ENCODE data around the gene ZFAND3.

Gene ZFAND3

GRCh38 chr6:38175786-38176185 is 356.3 kb downstream of the ZFAND3 start:
- no peak for DNase-seq (ENCODE audit: low read depth, low spot score)
- H3K4me1 ChIP-seq (ENCODE audit: insufficient read depth, insufficient read length): peaks cover 13% of the 10 kb centered on the region
- TF ChIP-seq YY1 (IDR thresholded peaks at IDR 0.05; ENCODE audit: insufficient read depth, insufficient read length): no peak
- TF ChIP-seq SUZ12 (IDR thresholded peaks at IDR 0.05; ENCODE audit: extremely low read depth, insufficient read depth, insufficient read length): no peak
- no peak for TF ChIP-seq ZNF274 (IDR thresholded peaks at IDR 0.05; ENCODE audit: low read depth, low read length)

GRCh38 chr6:38176797-38177751 is 357.5 kb downstream of the ZFAND3 start:
- TF ChIP-seq SUZ12 (IDR thresholded peaks at IDR 0.05; ENCODE audit: extremely low read depth, insufficient read depth, insufficient read length) (no peak), YY1 (IDR thresholded peaks at IDR 0.05; ENCODE audit: insufficient read depth, insufficient read length) (no peak), ZNF274 (IDR thresholded peaks at IDR 0.05; ENCODE audit: low read depth, low read length) (no peak)
- H3K27me3 ChIP-seq (ENCODE audit: insufficient read depth, insufficient read length): no peaks in the 10 kb centered on the region
- H3K4me3 ChIP-seq (ENCODE audit: insufficient read length, low read depth): no peak overlapping the region
- H3K9ac ChIP-seq (ENCODE audit: insufficient read length, low read depth): no peak overlapping the region
- H3K9me3 ChIP-seq (ENCODE audit: insufficient read depth, low read length): no peaks in the 10 kb centered on the region
- no peaks in the 10 kb centered on the region for H3K36me3 ChIP-seq (ENCODE audit: insufficient read depth, insufficient read length, low read length)
- no peak for DNase-seq (ENCODE audit: low read depth, low spot score)
- peaks cover 13% of the 10 kb centered on the region for H3K4me1 ChIP-seq (ENCODE audit: insufficient read depth, insufficient read length)

More at GRCh38 chr6:38175786-38176185, 356.3 kb downstream of the ZFAND3 start:
- Histone ChIP-seq H3K9me3 (ENCODE audit: insufficient read depth, low read length) (no peaks in the 10 kb centered on the region), H3K9ac (ENCODE audit: insufficient read length, low read depth) (no peak overlapping the region), H3K27me3 (ENCODE audit: insufficient read depth, insufficient read length) (no peaks in the 10 kb centered on the region), H3K36me3 (ENCODE audit: insufficient read depth, insufficient read length, low read length) (no peaks in the 10 kb centered on the region), H3K4me3 (ENCODE audit: insufficient read length, low read depth) (no peak overlapping the region)

- Histone ChIP-seq H3K9me3 (ENCODE audit: insufficient read depth, low read length) (no peaks in the 10 kb centered on the region), H3K9ac (ENCODE audit: insufficient read length, low read depth) (no peak overlapping the region), H3K4me3 (ENCODE audit: insufficient read length, low read depth) (no peak overlapping the region), H3K4me1 (ENCODE audit: insufficient read depth, insufficient read length) (peaks cover 7% of the 10 kb centered on the region), H3K36me3 (ENCODE audit: insufficient read depth, insufficient read length, low read length) (no peaks in the 10 kb centered on the region), H3K27me3 (ENCODE audit: insufficient read depth, insufficient read length) (no peaks in the 10 kb centered on the region)
- TF ChIP-seq ZNF274 (IDR thresholded peaks at IDR 0.05; ENCODE audit: low read depth, low read length): no peak
- no peak for TF ChIP-seq SUZ12 (IDR thresholded peaks at IDR 0.05; ENCODE audit: extremely low read depth, insufficient read depth, insufficient read length)
- no peak for TF ChIP-seq YY1 (IDR thresholded peaks at IDR 0.05; ENCODE audit: insufficient read depth, insufficient read length)
- DNase-seq (ENCODE audit: low read depth, low spot score): no peak
Measured at GRCh38 chr6:38177882-38178583, 358.5 kb downstream of the ZFAND3 start.

- Histone ChIP-seq H3K27me3 (ENCODE audit: insufficient read depth, insufficient read length) (no peaks in the 10 kb centered on the region), H3K36me3 (ENCODE audit: insufficient read depth, insufficient read length, low read length) (no peaks in the 10 kb centered on the region), H3K9ac (ENCODE audit: insufficient read length, low read depth) (no peak overlapping the region), H3K4me1 (ENCODE audit: insufficient read depth, insufficient read length) (peaks cover 7% of the 10 kb centered on the region), H3K9me3 (ENCODE audit: insufficient read depth, low read length) (no peaks in the 10 kb centered on the region), H3K4me3 (ENCODE audit: insufficient read length, low read depth) (no peak overlapping the region)
- TF ChIP-seq SUZ12 (IDR thresholded peaks at IDR 0.05; ENCODE audit: extremely low read depth, insufficient read depth, insufficient read length) (no peak), ZNF274 (IDR thresholded peaks at IDR 0.05; ENCODE audit: low read depth, low read length) (no peak), YY1 (IDR thresholded peaks at IDR 0.05; ENCODE audit: insufficient read depth, insufficient read length) (no peak)
- no peak for DNase-seq (ENCODE audit: low read depth, low spot score)
Measured at GRCh38 chr6:38178584-38178886, 359.0 kb downstream of the ZFAND3 start.

GRCh38 chr6:38179300-38179699 is 359.8 kb downstream of the ZFAND3 start:
- no peaks in the 10 kb centered on the region for H3K27me3 ChIP-seq (ENCODE audit: insufficient read depth, insufficient read length)
- H3K36me3 ChIP-seq (ENCODE audit: insufficient read depth, insufficient read length, low read length): no peaks in the 10 kb centered on the region
- H3K9me3 ChIP-seq (ENCODE audit: insufficient read depth, low read length): no peaks in the 10 kb centered on the region
- H3K9ac ChIP-seq (ENCODE audit: insufficient read length, low read depth): no peak overlapping the region
- H3K4me3 ChIP-seq (ENCODE audit: insufficient read length, low read depth): no peak overlapping the region
- H3K4me1 ChIP-seq (ENCODE audit: insufficient read depth, insufficient read length): peaks cover 7% of the 10 kb centered on the region
- TF ChIP-seq ZNF274 (IDR thresholded peaks at IDR 0.05; ENCODE audit: low read depth, low read length): no peak
- TF ChIP-seq SUZ12 (IDR thresholded peaks at IDR 0.05; ENCODE audit: extremely low read depth, insufficient read depth, insufficient read length): no peak
- no peak for TF ChIP-seq YY1 (IDR thresholded peaks at IDR 0.05; ENCODE audit: insufficient read depth, insufficient read length)
- no peak for DNase-seq (ENCODE audit: low read depth, low spot score)

- H3K4me3 ChIP-seq (ENCODE audit: insufficient read length, low read depth): no peak overlapping the region
- no peaks in the 10 kb centered on the region for H3K9me3 ChIP-seq (ENCODE audit: insufficient read depth, low read length)
- H3K4me1 ChIP-seq (ENCODE audit: insufficient read depth, insufficient read length): peaks cover 7% of the 10 kb centered on the region
- no peaks in the 10 kb centered on the region for H3K36me3 ChIP-seq (ENCODE audit: insufficient read depth, insufficient read length, low read length)
- no peaks in the 10 kb centered on the region for H3K27me3 ChIP-seq (ENCODE audit: insufficient read depth, insufficient read length)
- no peak for TF ChIP-seq YY1 (IDR thresholded peaks at IDR 0.05; ENCODE audit: insufficient read depth, insufficient read length)
- no peak for TF ChIP-seq SUZ12 (IDR thresholded peaks at IDR 0.05; ENCODE audit: extremely low read depth, insufficient read depth, insufficient read length)
- no peak for TF ChIP-seq ZNF274 (IDR thresholded peaks at IDR 0.05; ENCODE audit: low read depth, low read length)
- H3K9ac ChIP-seq (ENCODE audit: insufficient read length, low read depth): no peak overlapping the region
- no peak for DNase-seq (ENCODE audit: low read depth, low spot score)
Measured at GRCh38 chr6:38179794-38180430, 360.4 kb downstream of the ZFAND3 start.

GRCh38 chr6:38180586-38180985 is 361.1 kb downstream of the ZFAND3 start:
- no peak for DNase-seq (ENCODE audit: low read depth, low spot score)
- no peaks in the 10 kb centered on the region for H3K27me3 ChIP-seq (ENCODE audit: insufficient read depth, insufficient read length)
- H3K36me3 ChIP-seq (ENCODE audit: insufficient read depth, insufficient read length, low read length): no peaks in the 10 kb centered on the region
- no peak overlapping the region for H3K4me3 ChIP-seq (ENCODE audit: insufficient read length, low read depth)
- no peak overlapping the region for H3K9ac ChIP-seq (ENCODE audit: insufficient read length, low read depth)
- H3K9me3 ChIP-seq (ENCODE audit: insufficient read depth, low read length): no peaks in the 10 kb centered on the region
- H3K4me1 ChIP-seq (ENCODE audit: insufficient read depth, insufficient read length): peaks cover 7% of the 10 kb centered on the region
- TF ChIP-seq ZNF274 (IDR thresholded peaks at IDR 0.05; ENCODE audit: low read depth, low read length) (no peak), SUZ12 (IDR thresholded peaks at IDR 0.05; ENCODE audit: extremely low read depth, insufficient read depth, insufficient read length) (no peak), YY1 (IDR thresholded peaks at IDR 0.05; ENCODE audit: insufficient read depth, insufficient read length) (no peak)

Measured in NT2/D1 (cell line).